PC-3 (cell line): ENCODE data around the gene PDIA6. TPM values are rescaled to one million over a fixed set of nuclear protein-coding genes. Genes with fewer than 3 reads are reported as not detected.

Experiments used
- ATAC-seq: fragments of 200-7000 bp; cut with Tn5 transposase; 2 replicates; pipeline ENCODE4 v1.9.1; 2020; ENCODE audit warnings: mild to moderate bottlenecking, moderate library complexity
- BruUV-seq: library from RNA; stranded (reverse); fragments of 400-500 nt; replicated peaks from 2 replicates; lab custom pipeline; 2021; lab: Mats Ljungman, UMichigan
- CTCF ChIA-PET: fragments of 300-600 bp; sonication (Branson Sonifier 250); formaldehyde crosslinking; loops from one replicate; lab custom pipeline; 2022; ENCODE audit warnings: antibody characterized with exemption; lab: Charles Lee
- POLR2A ChIA-PET: fragments of 300-600 bp; sonication (Branson Sonifier 250); formaldehyde crosslinking; loops from one replicate; lab custom pipeline; 2022; ENCODE audit warnings: antibody characterized with exemption; ENCODE audit not compliant: unreplicated experiment; lab: Charles Lee
- DNase-seq: peaks from one replicate; pipeline ENCODE4 v3.0.0-alpha.2; 2015
- H2AFZ ChIP-seq: fragments of 300-600 bp; sonication (generic); 2 replicates; pipeline ENCODE4 v1.6.0; 2016; ENCODE audit warnings: antibody characterized with exemption, low read length
- H3F3A ChIP-seq: fragments of 300-600 bp; sonication (generic); one replicate; pipeline ENCODE4 v1.6.0; 2017; ENCODE audit warnings: antibody characterized with exemption, low read length, control low read depth, mild to moderate bottlenecking; ENCODE audit not compliant: unreplicated experiment
- H3K27ac ChIP-seq: fragments of 300-600 bp; sonication (generic); 2 replicates; pipeline ENCODE4 v1.5.1; 2016; ENCODE audit warnings: mild to moderate bottlenecking, low read length
- H3K27me3 ChIP-seq: fragments of 300-600 bp; sonication (generic); 2 replicates; pipeline ENCODE4 v1.6.1; 2016; ENCODE audit warnings: low read length, mixed read lengths
- H3K36me3 ChIP-seq: fragments of 300-600 bp; sonication (generic); 2 replicates; pipeline ENCODE4 v1.6.1; 2016; ENCODE audit warnings: low read depth, mixed run types, low read length, mixed read lengths
- H3K4me1 ChIP-seq: fragments of 300-600 bp; sonication (generic); 2 replicates; pipeline ENCODE4 v1.5.1; 2016; ENCODE audit warnings: low read length; ENCODE audit not compliant: insufficient read depth
- H3K4me2 ChIP-seq: fragments of 300-600 bp; sonication (generic); 2 replicates; pipeline ENCODE4 v1.6.0; 2016; ENCODE audit warnings: low read length
- H3K4me3 ChIP-seq: fragments of 300-600 bp; sonication (generic); 2 replicates; pipeline ENCODE4 v1.5.1; 2016; ENCODE audit warnings: mild to moderate bottlenecking, low read length, mixed read lengths
- H3K79me2 ChIP-seq: fragments of 300-600 bp; sonication (generic); 2 replicates; pipeline ENCODE4 v1.6.1; 2017; ENCODE audit warnings: low read length, mixed read lengths
- H3K9ac ChIP-seq: fragments of 300-600 bp; sonication (generic); 2 replicates; pipeline ENCODE4 v1.6.0; 2016; ENCODE audit warnings: mild to moderate bottlenecking, low read length
- H3K9me2 ChIP-seq: fragments of 300-600 bp; sonication (generic); replicated peaks from 2 replicates; pipeline ENCODE4 v1.6.1; 2016; ENCODE audit warnings: mixed run types, low read length, mixed read lengths
- H3K9me3 ChIP-seq: fragments of 300-600 bp; sonication (generic); 2 replicates; pipeline ENCODE4 v1.6.1; 2016; ENCODE audit warnings: low read length, mixed read lengths
- H4K20me1 ChIP-seq: fragments of 300-600 bp; sonication (generic); 2 replicates; pipeline ENCODE4 v1.6.1; 2016; ENCODE audit warnings: low read length, mixed read lengths
- EZH2 ChIP-seq: fragments of 300-600 bp; sonication (generic); IDR thresholded peaks from one replicate; pipeline ENCODE4 v1.6.1; 2017; ENCODE audit warnings: antibody characterized with exemption, mild to moderate bottlenecking, low read length; ENCODE audit not compliant: unreplicated experiment
- EZH2phosphoT487 ChIP-seq: fragments of 300-600 bp; sonication (generic); IDR thresholded peaks from 2 replicates; pipeline ENCODE4 v1.6.1; 2018; ENCODE audit warnings: mild to moderate bottlenecking, antibody characterized with exemption, low read length, borderline replicate concordance
- intact Hi-C: fragments of 100-400 bp; cut with micrococcal nuclease; formaldehyde crosslinking; loops from 2 replicates; pipeline ENCODE4 v1.9.0; 2023
- total RNA-seq: library from RNA; depleted of rRNA; stranded (reverse); fragments of >200 nt; gene quantifications from 2 replicates; pipeline ENCODE4 v1.2.3, GENCODE V29; 2014
- TF ChIP-seq, protein P1 (sequence below): fragments of 300-600 bp; sonication (generic); conservative IDR thresholded peaks from 2 replicates; pipeline ENCODE4 v1.5.1; 2017; ENCODE audit warnings: antibody characterized with exemption, low read depth, mild to moderate bottlenecking, low read length

Gene PDIA6
- total RNA-seq, 1 experiment from 2014 or later = 351 TPM

DNA sequence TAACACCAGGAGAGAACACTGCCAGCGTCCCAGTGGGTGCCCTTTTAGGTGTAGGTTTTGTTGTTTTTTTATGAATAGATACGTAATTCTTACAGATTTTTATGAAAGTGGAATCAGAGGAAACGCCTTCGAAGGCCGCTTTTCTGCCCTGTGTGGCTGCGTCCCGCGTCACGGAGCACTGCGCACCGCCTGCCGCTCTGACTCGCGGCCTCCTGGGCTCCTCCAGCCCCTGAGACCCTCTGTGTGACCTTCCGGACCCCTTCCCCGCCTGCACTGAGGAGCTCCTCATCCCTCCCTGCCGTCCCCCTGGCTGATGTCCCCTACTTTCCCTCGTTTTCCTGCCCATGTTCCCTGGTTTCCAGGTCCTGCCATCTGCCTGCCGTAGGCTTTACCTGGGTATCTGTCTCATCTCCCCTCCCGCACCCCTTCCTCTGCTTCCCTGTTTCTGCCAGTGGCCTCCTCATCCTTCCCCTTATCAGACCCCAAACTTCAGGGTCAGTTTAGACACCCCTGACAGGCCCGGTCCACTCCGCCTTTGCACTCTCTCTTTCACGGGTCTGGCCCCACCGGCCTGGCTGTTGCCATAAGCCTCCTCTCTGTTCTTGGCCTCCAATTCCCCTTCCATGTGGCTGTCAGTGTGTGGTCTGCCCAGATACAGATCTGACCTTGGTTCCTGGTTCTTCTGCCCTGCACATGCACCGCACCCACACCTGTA, 32.7 kb downstream of the PDIA6 start:
- ATAC-seq (no peak), DNase-seq (no peak)
- no peaks in the 10 kb centered on the region for H3F3A ChIP-seq
- ChIA-PET CTCF (no interaction called here), POLR2A (no interaction called here)
- H4K20me1 ChIP-seq = 0 out of 2 replicates have a peak, but pooled peaks cover 8% of the 10 kb centered on the region
- no peaks in the 10 kb centered on the region for H3K79me2 ChIP-seq
- no TSS peak for BruUV-seq
- no peak overlapping the region for H3K4me2 ChIP-seq
- H3K36me3 ChIP-seq = peaks cover 38% of the 10 kb centered on the region
- no peaks in the 10 kb centered on the region for H3K9me2 ChIP-seq
- H3K27me3 ChIP-seq = no peaks in the 10 kb centered on the region
- TF ChIP-seq EZH2 (no peak), EZH2phosphoT487 (no peak)
- TF ChIP-seq, protein P1, sequence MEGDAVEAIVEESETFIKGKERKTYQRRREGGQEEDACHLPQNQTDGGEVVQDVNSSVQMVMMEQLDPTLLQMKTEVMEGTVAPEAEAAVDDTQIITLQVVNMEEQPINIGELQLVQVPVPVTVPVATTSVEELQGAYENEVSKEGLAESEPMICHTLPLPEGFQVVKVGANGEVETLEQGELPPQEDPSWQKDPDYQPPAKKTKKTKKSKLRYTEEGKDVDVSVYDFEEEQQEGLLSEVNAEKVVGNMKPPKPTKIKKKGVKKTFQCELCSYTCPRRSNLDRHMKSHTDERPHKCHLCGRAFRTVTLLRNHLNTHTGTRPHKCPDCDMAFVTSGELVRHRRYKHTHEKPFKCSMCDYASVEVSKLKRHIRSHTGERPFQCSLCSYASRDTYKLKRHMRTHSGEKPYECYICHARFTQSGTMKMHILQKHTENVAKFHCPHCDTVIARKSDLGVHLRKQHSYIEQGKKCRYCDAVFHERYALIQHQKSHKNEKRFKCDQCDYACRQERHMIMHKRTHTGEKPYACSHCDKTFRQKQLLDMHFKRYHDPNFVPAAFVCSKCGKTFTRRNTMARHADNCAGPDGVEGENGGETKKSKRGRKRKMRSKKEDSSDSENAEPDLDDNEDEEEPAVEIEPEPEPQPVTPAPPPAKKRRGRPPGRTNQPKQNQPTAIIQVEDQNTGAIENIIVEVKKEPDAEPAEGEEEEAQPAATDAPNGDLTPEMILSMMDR = no peak
- intact Hi-C loops = loop anchor here (5.0 kb wide), 1 partner anchor 73 kb away; no protein-coding TSS in a partner anchor
- no peak overlapping the region for H3K4me3 ChIP-seq
- H3K27ac ChIP-seq = no peak overlapping the region
- no peak overlapping the region for H2AFZ ChIP-seq
- H3K9ac ChIP-seq = no peak overlapping the region
- no peaks in the 10 kb centered on the region for H3K9me3 ChIP-seq
- H3K4me1 ChIP-seq = peaks cover 15% of the 10 kb centered on the region

DNA sequence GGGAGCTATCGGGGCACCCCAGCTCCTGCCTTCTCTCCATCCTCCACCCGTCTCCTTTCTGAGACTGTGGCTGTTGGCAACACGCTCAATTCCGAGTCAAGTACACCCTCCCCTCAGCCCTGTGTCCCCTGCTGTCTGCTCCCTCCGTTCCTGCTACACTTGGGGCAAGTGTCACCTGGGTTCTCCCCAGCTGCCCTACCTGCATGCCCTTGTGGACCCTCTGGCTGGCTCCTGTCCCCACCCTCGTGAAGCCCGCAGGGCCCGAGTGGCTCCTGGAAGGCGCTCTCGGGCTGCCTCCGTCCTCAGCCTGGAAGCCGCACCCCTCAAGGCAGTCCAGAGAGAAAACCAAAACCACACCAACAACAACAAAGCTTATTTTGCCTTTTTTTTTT, 33.9 kb downstream of the PDIA6 start:
- BruUV-seq = no TSS peak
- CTCF ChIA-PET = no interaction called here
- ATAC-seq = no peak
- intact Hi-C loops = no loop called here
- Histone ChIP-seq H3K4me1 (peaks cover 8% of the 10 kb centered on the region), H3K79me2 (no peaks in the 10 kb centered on the region), H3K27me3 (no peaks in the 10 kb centered on the region), H3F3A (no peaks in the 10 kb centered on the region), H3K9ac (no peak overlapping the region), H3K36me3 (peaks cover 26% of the 10 kb centered on the region), H3K27ac (no peak overlapping the region), H3K9me3 (no peaks in the 10 kb centered on the region), H3K9me2 (no peaks in the 10 kb centered on the region), H3K4me2 (no peak overlapping the region), H3K4me3 (no peak overlapping the region), H4K20me1 (0 out of 2 replicates have a peak, but pooled peaks cover under 1% of the 10 kb centered on the region), H2AFZ (no peak overlapping the region)
- POLR2A ChIA-PET = no interaction called here
- TF ChIP-seq, protein P1 = no peak
- TF ChIP-seq EZH2phosphoT487 = no peak
- TF ChIP-seq EZH2 = no peak
- no peak for DNase-seq
